NCI-H2227 treated with DMSO at 0.1 percent for 48 hours (cell line): ENCODE results near the gene CNTF.

ENCODE experiments used
- DNase-seq: peaks from one replicate; lab custom pipeline; 2025; lab: John Stamatoyannopoulos, UW

The CNTF gene

DNA sequence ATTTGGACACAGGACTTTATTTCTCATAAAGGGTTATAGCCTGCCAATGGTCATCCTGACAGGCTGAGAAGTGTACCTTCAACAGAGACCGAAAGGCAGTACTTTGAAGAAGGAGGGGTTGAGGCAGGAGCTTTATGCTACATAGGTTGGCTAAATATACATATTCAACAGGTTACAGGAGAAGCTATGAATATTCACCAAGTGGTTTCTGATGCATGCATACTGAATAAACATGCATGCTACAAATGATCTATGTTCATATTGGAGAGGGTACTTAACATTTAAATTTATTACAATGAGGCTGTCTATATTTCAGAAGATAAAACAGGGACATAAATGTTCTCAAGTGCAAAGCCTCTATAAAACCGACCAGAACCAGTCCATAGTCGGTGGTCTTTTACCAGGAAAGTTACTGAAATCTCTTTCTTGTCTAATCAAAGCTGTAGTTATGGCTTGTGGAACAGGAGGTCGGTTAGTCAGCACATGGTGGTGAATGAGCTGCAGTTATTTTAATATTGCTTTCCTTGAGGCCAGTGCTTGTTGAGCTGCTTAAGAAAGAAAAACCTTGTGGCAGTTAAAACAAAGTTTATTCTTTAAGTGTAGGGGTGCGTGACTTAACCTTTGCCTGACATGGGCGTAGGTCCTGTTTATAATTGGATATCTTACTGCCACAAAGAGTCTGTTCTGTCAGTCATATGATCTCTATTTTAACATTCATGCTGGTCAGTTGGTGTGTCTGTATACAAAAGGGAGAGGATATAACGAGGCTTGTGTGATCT, 19.5 kb downstream of the CNTF start:
- no peak for DNase-seq

DNA sequence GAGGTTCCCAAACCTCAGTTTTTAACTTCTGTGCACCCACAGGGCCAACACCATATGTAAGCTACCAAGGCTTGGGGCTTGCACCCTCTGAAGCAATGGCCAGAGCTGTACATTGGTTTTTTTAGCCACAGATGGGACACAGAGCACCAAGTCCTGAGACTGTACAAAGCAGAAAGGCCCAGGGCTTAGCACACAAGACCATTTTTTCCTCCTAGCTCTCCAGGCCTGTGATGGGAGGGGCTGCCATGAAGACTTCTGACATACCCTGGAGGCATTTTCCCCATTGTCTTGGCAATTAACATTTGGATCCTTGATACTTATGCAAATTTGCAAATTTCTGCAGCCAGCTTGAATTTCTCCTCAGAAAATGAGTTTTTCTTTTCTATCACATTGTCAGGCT, 23.4 kb downstream of the CNTF start:
- no peak for DNase-seq

DNA sequence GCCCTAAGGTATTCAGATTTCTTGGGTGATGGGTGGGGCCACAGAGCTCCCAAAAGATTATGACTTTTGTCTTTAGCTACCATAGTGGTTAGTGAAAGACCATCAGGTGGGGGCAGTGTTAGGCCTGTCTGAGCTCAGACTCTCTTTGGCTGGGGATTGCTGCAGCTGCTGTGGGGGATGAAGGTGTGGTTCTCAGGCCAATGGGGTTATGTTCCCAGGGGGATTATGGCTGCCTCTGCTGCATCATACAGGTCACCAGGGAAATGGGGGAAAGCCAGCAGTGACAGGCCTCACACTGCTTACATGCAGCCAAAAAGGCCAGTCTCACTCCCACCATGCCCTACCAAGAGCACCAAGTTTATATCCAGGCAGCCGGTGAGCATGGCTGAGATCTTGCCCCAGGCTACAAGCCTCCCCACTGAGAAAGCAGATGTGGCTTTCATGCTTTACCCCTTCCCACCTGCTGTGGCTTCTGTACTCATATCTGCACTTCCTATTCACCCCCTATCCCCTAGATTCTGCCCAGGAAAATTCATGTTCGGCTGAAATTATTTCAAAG, 24.8 kb downstream of the CNTF start:
- no peak for DNase-seq

DNA sequence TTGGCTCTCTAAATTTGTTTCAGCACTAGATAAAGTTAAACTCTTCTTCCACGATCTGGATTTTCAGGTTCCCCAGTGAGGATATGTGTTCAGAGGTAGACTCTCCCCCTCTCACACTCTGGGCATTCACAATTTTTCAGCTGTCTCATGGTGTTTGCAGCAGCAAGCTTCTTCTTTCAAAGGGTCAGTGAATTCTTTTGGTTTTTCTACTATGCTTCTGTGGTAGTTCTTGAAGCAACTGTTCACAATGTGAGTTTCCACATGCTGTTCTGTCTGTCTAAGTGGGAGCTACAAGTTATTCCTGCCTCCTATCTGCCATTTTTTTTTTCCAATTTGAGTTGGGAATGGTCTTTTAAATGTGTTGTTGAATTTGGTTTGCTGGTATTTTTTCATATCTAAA, 25.4 kb downstream of the CNTF start:
- no peak for DNase-seq

DNA sequence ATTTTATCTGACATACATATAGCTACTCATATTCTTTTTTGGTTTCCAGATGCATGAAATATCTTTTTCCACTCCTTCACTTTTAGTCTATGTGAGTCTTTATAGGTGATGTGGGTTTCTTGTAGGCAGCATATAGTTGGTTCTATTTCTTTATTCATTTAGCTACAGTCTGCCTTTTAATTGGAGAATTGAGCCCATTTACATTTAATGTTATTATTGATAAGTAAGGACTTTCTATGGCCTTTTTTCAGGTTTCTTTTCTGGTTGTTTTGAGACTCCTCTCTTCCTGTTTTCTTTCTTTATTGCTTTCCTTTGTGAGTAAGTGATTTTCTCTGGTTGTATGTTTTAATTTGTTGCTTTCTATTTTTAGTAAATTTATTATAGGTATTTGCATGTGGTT, 27.2 kb downstream of the CNTF start:
- DNase-seq, result no peak

DNA sequence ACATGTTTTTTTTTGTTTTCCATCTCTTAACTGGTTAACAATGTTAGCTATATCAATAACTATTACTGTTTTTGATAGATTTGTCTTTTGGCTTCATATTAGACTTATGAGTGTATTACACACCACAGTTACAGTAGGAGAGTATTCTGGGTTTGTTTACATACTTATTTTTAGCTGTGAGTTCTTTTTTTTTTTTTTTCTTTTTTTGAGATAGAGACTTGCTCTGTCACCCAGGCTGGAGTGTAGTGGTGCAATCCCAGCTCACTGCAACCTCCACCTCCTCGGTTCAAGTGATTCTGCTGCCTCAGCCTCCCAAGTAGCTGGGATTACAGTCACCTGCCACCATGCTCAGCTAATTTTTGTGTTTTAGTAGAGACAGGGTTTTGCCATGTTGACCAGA, 28.0 kb downstream of the CNTF start:
- DNase-seq, result no peak

DNA sequence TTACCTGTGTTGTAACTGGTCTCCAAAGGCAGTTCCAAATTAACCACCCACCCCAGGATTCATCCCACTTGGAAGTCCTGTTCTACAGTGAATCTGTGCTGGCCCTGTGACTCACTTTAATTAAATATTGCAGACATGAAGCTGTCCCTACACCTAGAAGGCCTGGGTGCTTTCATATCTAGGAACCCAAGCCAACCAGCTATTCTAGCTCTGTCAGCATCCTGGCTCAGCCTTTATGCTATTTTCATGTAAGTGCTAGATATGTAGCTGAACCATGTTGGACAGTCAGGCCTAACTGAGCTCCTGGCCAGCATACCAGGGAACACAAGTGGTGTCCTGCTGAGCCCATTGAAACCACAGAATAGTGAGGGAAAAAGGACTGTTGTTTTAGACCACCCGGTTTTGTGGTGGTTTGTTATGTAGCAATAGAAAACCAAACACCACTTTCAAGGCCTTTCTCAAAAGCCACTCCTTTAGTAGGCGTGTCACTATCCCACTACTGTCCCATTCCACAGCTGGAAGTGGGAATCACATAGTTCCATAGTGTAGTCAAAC, 30.3 kb downstream of the CNTF start:
- no peak for DNase-seq

DNA sequence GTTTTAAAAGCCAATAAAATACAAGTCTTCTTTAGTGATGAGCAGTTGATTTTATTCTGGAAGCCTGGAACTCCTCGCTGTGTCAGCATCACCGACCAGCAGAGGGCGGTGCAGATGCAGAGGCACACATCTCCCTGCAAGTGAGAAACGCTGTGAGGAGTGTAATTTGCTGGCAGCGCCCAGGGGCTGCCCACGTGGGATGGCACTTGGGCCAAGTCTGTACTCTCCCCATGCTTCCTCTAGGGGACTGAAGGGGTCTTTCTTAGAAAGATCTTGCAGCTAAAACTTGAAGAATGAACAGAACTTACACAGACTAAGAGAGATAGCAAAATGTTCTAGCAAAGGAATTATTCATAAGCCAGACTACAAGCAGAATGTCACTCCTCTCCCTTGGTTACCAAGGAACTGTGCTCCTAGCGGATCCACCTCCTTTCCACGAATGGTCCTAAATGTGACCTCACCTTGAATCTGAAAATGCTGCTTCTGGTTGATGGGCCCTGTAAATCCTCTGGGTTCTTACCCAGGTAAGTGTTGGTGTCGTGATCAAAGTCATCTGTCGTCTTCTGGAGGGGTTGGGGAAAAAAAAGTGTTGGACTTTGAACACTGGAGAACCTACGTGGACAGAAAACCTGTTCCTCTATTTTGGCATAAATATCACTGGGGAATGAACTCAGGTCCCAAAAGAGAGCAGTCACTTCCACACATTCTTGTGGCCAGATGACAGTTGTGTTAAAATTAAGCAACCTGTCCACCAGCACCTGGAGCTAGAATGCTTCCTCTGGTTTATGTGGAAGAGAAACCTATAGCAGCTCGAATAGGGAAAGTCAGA, 31.8 kb downstream of the CNTF start:
- peak; percentile 44 for DNase-seq

DNA sequence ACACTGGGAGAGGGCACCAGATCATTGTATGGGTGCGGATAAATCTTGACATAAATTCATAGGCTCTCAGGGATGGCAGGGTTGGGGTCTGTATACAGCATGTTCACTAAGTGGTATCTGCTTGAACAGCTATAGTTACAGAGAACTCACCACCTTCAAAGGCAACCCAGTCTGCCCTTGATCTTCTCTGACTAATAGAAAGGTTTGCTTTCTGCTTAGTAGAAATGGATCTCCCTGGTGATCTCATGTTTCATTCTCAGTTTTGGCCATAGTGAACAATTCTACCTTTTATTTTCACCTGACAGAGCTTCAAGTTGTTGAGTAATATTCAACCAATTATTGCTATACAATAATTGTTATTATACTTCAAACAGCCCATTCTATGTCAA, 32.4 kb downstream of the CNTF start:
- no peak for DNase-seq

DNA sequence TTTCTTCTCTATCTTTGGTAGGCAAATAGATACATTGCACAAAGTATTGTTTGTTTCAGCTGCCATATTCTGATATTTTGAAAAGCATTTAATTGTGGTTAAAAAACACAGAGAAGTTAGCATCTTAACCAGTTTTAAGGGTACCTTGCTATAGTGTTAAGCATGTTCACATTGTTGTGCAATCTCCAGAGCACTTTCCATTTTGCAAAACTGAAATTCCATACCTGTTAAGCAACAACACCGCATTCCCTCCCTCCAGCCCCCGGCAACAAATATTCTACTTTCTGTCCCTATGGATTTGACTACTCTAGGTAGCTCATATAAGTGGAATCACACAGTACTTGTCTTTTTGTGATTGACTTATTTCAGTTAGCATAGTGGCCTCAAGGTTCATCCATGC, 33.9 kb downstream of the CNTF start:
- no peak for DNase-seq

DNA sequence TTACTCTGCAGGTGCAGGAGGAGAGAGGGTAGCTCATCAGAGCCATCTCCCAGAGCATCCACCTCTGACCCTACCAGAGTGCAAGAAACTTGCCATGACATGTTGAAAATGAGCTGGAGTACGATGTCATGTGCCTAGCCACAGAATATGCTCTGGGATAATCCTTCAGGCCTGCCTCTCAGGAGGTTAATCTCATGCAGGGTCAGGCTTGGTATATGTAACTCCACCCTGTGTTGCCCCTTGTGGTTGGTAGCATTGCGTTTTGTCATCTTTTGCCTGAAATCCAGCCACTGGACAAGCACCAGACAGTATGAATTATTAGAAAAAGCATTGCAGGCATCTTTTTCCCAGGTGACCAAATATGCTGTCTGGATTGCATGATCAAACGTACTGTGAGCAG, 36.2 kb downstream of the CNTF start:
- DNase-seq, result no peak

DNA sequence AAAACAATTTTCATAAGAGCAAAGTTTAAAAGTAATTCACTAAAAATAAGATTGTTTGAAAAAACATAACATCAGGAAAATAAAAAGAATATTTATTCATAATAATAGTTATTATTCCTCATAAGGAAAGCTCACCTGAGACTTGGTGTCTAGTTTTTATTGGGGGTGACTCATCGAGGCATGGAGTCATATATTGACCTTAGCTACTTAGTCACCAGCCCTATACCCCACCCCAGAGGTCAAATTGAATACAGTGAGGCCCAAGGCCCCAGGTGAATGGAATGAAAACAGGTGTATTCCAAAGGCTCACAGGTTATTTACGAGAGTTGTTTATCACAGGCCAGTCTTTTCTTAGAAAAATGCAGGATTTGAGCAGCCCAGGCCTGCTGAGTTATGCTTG, 36.9 kb downstream of the CNTF start:
- DNase-seq, result no peak

DNA sequence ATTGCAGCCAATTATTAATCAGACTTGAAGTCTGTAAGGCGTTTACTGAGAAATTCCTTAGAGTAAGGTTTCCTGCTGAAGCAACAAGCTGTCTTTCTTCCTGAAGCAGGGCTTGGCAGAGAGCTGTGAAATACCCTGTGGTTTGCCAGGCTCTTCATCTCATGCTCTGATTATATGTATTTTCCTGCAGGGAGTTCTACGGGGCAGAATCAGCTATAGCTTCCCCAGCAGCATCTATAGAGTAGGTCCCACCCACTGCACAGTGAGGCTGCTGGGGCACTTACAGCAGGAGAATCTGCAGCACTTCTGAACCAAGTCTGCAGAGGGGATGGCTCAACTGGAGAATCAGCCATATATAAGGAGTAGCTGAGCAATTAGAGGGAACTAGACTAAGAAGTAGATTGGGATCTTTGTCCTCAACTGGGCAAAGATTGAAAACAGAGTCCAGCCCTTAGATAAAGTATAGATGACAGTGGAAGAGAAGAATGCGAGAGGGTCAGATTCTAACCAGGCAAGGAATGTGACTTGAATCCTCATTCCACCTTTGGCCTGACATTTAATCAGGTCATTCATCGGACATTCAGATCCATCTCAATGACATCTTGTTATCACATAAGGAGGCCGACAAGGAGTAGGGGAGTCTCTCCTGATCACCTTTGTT, 37.6 kb downstream of the CNTF start:
- DNase-seq, result no peak

DNA sequence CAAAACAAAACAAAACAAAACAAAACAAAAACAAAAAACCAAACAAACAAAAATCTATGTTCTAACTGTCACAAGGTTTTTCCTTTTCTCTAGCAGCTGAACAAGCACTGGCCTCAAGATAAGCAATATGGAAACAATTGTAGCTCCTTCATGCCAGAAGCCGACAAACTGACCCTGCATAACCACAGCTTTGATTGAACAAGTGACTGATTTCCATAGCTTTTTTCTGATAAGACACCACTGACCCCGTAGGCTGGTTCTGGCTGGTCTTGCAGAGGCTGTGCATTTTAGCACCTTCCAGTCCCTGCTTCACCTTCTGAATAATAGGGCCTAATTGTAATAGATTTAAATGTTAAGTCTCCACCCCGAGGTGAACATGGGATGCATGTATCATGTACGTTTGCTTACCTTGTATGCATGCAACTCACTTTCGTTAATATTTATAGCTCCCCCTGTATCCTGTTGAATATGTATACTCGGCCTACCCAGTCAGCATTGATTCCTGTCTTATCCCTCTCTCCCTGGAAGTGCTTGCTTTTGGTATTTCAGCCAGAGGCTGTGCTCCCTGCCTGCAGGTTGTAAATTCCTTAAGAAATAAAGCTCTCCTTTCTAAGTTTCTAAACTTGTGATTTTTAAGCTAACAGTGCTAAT, 49.6 kb downstream of the CNTF start:
- DNase-seq, result no peak

DNA sequence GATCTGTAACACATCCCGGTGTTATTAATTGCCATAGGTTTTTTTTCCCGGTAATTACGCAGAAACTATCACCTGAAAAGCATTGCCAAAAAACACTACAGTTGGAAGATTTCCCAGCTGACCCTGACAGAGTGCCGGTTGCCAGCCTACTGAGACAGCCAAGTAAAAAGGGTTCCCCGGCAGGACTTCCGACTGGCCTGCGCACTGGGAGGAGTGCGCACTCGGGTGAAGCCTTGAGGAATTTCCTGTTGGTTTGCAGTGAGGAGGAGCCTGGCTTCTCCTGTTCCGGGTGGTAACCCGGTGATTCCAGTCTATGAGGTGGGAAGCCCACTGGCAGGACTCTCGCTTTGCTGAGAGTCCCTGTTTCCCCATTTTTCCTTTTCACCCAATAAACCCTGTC, 52.1 kb downstream of the CNTF start:
- DNase-seq, result no peak
